LNCaP clone FGC (cell line): Measurements from ENCODE around the gene TENM4.

Source experiments
- DNase-seq: peaks from one replicate; pipeline ENCODE4 v3.0.0-alpha.2; 2011; ENCODE audit warnings: low read depth
- H3K4me3 ChIP-seq: 2 replicates; pipeline ENCODE4 v1.5.1; 2011; ENCODE audit warnings: mild to moderate bottlenecking, low read depth, low read length, control low read depth
- CTCF ChIP-seq: IDR thresholded peaks from 2 replicates; pipeline ENCODE4 v1.5.1; 2012; ENCODE audit warnings: mild to moderate bottlenecking; ENCODE audit not compliant: control insufficient read depth, insufficient read depth; ENCODE audit errors: extremely low read depth

Gene TENM4

DNA sequence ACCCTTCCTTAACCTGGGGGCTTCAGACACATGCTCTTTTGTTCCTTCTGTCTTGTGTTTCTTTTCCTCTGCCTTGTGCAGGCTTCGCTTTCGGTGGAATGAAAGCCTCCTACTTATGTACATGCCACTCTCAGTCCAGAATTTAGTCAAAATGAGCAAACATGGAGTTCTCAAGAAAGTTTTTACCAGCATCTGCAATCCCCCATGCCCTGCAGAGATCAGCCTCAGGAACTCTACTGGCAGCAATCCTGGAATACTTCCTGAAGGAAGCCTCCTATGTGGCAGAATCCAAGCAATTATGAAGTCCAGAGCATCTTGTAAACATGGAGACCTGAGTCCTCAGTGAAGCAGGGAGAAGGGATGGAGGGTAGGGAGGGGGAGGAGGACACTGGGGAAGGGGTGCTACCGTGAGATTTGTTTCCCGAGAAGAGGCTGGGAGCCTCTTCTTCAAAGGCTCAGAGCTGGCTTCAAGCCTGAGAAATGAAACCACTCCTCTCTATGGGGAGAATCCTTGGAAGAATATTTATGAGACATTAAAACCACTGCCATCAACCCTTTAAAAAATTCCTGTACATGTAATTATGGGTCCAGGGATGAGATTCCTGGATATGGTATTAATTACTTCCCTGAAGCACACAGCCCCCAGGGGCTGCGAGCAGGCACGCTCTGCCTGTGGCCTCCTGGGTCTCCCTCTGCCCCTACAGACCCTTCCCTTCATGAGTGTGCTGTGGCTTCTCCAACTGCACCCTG, 58.4 kb downstream of the TENM4 start:
- no peak for DNase-seq
- H3K4me3 ChIP-seq = no peak overlapping the region
- no peak for TF ChIP-seq CTCF

DNA sequence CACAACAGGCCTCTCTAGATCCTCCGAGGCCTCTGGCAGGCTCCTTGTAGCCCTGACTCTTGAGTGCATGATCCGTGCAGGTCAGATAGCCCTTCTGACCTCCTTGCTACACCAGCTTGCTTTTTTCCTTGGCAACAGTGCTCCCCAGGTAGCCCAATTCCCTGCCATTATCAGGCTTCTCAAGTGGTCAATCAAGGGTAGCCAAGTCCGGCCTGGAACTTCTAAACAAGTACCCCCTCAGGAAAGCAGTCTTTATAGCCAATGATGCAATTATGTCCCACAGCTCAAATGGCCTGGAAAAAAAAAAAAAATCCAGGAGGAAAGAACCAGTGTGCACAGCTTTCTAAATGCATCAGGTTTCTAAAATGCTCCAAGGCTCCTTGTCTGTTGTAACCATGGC, 59.8 kb downstream of the TENM4 start:
- no peak for TF ChIP-seq CTCF
- no peak overlapping the region for H3K4me3 ChIP-seq
- DNase-seq = no peak

- no peak for DNase-seq
- no peak for TF ChIP-seq CTCF
- H3K4me3 ChIP-seq = no peak overlapping the region
Measured at GRCh38 chr11:79377406-79377805, 63.4 kb downstream of the TENM4 start.

GRCh38 chr11:79375818-79376550, 64.8 kb downstream of the TENM4 start:
- H3K4me3 ChIP-seq = no peak overlapping the region
- no peak for TF ChIP-seq CTCF
- DNase-seq = no peak

DNA sequence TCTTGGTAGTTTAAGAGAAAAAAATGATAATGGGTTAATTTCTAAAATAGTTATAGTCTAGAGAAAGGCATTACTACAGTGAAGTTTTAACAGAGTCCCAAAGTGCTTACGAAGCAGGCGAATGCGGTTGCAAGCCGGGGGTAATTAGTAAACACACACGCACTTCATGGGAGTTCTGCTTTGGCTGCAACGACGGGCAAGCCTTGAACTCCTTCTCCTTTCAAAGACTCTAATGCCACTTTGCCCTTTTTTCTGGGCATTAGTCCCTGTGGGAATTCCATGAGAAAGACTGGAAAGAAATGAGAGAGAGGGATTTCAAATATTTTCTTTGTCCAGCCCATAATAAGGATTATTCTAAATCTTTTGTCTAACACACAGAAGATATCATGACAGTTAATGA, 66.1 kb downstream of the TENM4 start:
- no peak for DNase-seq
- no peak for TF ChIP-seq CTCF
- no peak overlapping the region for H3K4me3 ChIP-seq

DNA sequence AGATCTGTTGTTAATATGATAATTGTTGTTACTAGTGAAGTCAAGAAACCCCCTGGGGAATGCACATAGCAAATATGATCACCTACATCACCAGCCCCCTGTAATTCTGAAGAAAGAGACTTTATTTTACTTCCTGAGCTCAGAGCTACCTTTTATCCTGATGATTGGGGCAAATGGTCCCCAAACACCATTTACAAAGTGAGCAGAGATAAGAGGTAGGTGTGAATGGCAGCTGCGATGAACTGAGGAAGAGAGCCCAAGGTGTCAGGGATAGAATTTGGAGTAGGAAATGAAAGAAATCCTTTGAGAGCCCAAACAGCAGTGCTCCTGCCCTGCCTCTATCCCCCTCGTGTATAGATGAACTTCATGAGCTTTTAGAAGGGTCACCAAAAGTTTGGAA, 69.1 kb downstream of the TENM4 start:
- TF ChIP-seq CTCF = no peak
- H3K4me3 ChIP-seq = no peak overlapping the region
- no peak for DNase-seq
